ENCODE measurements around the gene GH1. TPM values are rescaled to one million over a fixed set of nuclear protein-coding genes. Genes with fewer than 3 reads are reported as not detected.

GH1 gene
- total and polyA plus RNA-seq, 9 of the 15 experiments (the other 6 are each of a cell fraction or from before 2014, with no cell fraction given) = not detected

DNA sequence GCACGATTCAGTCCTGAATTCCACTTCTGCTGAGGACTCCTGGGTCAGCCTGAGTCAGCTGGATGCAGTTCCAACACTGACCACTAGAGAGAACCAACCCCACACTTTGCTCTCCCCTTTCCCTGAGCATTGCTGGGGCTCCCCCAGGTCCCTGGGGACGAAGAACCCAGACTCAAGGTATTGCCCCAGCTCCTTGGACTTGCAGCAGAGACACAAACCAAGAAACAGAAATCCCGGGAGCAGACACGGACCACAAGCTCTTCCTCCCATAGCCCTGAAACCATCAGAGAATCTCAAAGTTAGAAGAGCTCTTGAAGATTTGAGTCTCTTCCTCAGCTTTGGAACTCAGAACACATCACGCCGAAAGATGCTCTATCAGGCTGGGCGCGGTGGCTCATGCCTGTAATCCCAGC lies 678 bp upstream of the GH1 start (continued):
- TF ChIP-seq, protein P1, sequence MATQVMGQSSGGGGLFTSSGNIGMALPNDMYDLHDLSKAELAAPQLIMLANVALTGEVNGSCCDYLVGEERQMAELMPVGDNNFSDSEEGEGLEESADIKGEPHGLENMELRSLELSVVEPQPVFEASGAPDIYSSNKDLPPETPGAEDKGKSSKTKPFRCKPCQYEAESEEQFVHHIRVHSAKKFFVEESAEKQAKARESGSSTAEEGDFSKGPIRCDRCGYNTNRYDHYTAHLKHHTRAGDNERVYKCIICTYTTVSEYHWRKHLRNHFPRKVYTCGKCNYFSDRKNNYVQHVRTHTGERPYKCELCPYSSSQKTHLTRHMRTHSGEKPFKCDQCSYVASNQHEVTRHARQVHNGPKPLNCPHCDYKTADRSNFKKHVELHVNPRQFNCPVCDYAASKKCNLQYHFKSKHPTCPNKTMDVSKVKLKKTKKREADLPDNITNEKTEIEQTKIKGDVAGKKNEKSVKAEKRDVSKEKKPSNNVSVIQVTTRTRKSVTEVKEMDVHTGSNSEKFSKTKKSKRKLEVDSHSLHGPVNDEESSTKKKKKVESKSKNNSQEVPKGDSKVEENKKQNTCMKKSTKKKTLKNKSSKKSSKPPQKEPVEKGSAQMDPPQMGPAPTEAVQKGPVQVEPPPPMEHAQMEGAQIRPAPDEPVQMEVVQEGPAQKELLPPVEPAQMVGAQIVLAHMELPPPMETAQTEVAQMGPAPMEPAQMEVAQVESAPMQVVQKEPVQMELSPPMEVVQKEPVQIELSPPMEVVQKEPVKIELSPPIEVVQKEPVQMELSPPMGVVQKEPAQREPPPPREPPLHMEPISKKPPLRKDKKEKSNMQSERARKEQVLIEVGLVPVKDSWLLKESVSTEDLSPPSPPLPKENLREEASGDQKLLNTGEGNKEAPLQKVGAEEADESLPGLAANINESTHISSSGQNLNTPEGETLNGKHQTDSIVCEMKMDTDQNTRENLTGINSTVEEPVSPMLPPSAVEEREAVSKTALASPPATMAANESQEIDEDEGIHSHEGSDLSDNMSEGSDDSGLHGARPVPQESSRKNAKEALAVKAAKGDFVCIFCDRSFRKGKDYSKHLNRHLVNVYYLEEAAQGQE (IDR thresholded peaks at IDR 0.05; ENCODE audit: borderline replicate concordance) = peak; percentile 86
- TF ChIP-seq, protein P1 (CRISPR knock-in tag; IDR thresholded peaks at IDR 0.05; ENCODE audit: low read depth) = no peak
- TF ChIP-seq, protein P2, sequence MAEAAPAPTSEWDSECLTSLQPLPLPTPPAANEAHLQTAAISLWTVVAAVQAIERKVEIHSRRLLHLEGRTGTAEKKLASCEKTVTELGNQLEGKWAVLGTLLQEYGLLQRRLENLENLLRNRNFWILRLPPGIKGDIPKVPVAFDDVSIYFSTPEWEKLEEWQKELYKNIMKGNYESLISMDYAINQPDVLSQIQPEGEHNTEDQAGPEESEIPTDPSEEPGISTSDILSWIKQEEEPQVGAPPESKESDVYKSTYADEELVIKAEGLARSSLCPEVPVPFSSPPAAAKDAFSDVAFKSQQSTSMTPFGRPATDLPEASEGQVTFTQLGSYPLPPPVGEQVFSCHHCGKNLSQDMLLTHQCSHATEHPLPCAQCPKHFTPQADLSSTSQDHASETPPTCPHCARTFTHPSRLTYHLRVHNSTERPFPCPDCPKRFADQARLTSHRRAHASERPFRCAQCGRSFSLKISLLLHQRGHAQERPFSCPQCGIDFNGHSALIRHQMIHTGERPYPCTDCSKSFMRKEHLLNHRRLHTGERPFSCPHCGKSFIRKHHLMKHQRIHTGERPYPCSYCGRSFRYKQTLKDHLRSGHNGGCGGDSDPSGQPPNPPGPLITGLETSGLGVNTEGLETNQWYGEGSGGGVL (CRISPR knock-in tag; IDR thresholded peaks at IDR 0.05) = no peak
- TF ChIP-seq ZNF212 (CRISPR knock-in tag; IDR thresholded peaks at IDR 0.05) = no peak
- no peak for TF ChIP-seq ZNF184 (CRISPR knock-in tag; IDR thresholded peaks at IDR 0.05)
- TF ChIP-seq RB1 (IDR thresholded peaks at IDR 0.05; ENCODE audit: low read depth) = peak; percentile 34; the same call in 1 of the 2 replicates
- TF ChIP-seq JUNB (CRISPR knock-in tag; conservative IDR thresholded peaks at IDR 0.05) = no peak
- no peak for TF ChIP-seq XRCC5 (IDR thresholded peaks at IDR 0.05; ENCODE audit: low read depth, low read length)
- TF ChIP-seq FUS (optimal IDR thresholded peaks at IDR 0.05; ENCODE audit: low read depth, low read length) = no peak

Data from K562 (cell line).